HepG2 (cell line): ENCODE data around the gene ATRNL1.

Source experiments
- JUND ChIP-seq: sonication (generic); formaldehyde crosslinking; IDR thresholded peaks from 2 replicates; pipeline ENCODE4 v1.8.0; 2022; ENCODE audit warnings: mild to moderate bottlenecking, missing genetic modification reagents
- NFRKB ChIP-seq: fragments of 450-650 bp; IDR thresholded peaks from 2 replicates; pipeline ENCODE4 v1.6.1; 2017
- RAD21 ChIP-seq: fragments of 450-650 bp; formaldehyde crosslinking; IDR thresholded peaks from 2 replicates; pipeline ENCODE4 v1.5.0; 2020; ENCODE audit warnings: mild to moderate bottlenecking

DNA sequence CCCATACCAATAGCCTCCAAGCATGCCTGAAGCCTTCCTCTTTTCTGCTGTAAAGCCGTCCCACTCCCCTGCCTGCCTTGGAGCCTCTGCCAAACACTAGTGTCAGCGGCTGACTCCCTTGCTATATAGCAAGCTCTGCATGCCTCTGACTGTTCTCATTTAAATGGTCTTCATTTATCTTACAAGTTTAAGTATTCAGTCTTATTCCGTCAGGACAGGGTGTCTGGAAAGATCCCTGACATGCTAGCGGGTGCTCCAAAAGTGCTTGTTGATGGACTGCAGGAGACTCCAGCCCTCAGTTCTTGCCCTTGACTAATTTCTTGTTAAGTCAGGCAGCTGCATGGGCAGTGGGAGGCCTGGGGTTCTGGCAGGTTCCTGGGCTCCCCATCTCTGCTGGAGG, 881.2 kb downstream of the ATRNL1 start:
- TF ChIP-seq JUND (CRISPR knock-in tag) (no peak), RAD21 (CRISPR knock-in tag) (no peak), NFRKB (no peak)
